ENCODE results near the gene VSTM2B. TPM values are rescaled to one million over a fixed set of nuclear protein-coding genes. Genes with fewer than 3 reads are reported as not detected.

The VSTM2B gene
- total RNA-seq, 1 experiment from 2014 or later, result 0.31 TPM

DNA sequence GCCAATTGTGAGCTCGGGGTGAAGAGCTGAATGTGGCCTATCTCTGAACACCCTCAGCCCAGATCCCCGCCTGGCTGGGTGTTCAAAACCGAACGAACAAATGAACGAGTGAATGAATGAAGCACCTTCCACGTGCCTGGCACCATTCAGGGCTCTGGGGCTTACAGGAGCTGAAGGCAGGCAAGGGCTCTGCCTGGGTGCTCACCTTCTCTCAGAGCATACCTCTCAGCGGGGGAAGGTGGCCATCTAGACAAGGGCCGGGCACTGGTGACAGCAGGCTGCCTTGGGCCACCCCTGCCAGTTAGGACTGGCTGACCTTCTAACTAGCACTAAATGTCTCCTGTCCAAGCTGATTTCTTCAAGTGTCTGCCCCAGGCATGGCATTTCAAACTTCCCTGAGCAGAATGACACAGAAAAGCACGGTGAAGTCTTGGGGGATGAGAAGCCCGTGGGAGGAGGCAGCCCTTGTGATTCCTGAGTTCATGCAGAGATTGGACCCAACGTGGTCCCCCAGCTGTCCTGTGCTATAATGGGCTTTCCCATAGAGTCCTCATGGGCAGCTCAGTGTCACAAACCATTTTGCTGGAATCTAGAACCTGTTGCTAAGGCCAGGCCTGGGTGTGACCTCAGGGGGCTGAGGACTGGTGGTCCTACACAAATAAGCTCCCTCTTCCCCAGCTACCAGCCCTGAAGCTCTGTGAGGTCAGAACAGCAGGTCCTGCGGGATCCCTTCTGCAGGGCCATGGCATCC is 27.9 kb upstream of the VSTM2B start:
- Histone ChIP-seq H3K4ac (ENCODE audit: low read depth, low read length) (no peak overlapping the region), H3K79me2 (ENCODE audit: insufficient read depth, low read length) (no peaks in the 10 kb centered on the region), H2BK5ac (ENCODE audit: insufficient read length, low read length) (no peak overlapping the region), H3K23me2 (ENCODE audit: insufficient read length, low read depth, low read length, poor library complexity, severe bottlenecking) (no peaks in the 10 kb centered on the region), H2BK120ac (ENCODE audit: low read depth, low read length, poor library complexity, severe bottlenecking) (no peak overlapping the region), H2AK5ac (ENCODE audit: insufficient read length, low read length) (no peak overlapping the region), H3K79me1 (ENCODE audit: insufficient read depth, low read depth, low read length, poor library complexity, severe bottlenecking) (no peaks in the 10 kb centered on the region), H2AFZ (ENCODE audit: low read length) (no peak overlapping the region), H2BK12ac (ENCODE audit: insufficient read length, low read depth, low read length) (no peak overlapping the region), H2BK15ac (ENCODE audit: low read depth, low read length) (no peak overlapping the region), H3K4me2 (ENCODE audit: insufficient read depth, insufficient read length, low read length) (no peak overlapping the region), H4K20me1 (ENCODE audit: control insufficient read depth, insufficient read depth, insufficient read length) (no peaks in the 10 kb centered on the region), H3K23ac (ENCODE audit: insufficient read length, low read depth, low read length) (no peak overlapping the region), H3K9me3 (ENCODE audit: control insufficient read depth, low read depth, low read length) (no peaks in the 10 kb centered on the region), H4K91ac (ENCODE audit: insufficient read length, low read depth, low read length) (no peak overlapping the region), H4K8ac (replicated peaks; ENCODE audit: insufficient read length, low read depth, low read length) (no peak overlapping the region), H3K27me3 (ENCODE audit: insufficient read depth, low read length) (no peaks in the 10 kb centered on the region), H3K27ac (ENCODE audit: insufficient read length, low read depth, low read length) (no peak overlapping the region), H3T11ph (ENCODE audit: low read length) (no peak overlapping the region), H3K4me1 (ENCODE audit: insufficient read depth, low read length) (peaks cover 5% of the 10 kb centered on the region; the same call in 1 of the 2 replicates), H3K14ac (ENCODE audit: insufficient read depth, low read length) (no peak overlapping the region; the same call in 1 of the 2 replicates), H3K56ac (ENCODE audit: insufficient read length, low read depth, low read length) (no peak overlapping the region), H4K5ac (ENCODE audit: insufficient read length, low read depth, low read length) (no peak overlapping the region), H3K9ac (ENCODE audit: extremely low read depth, insufficient read length, low read length) (no peak overlapping the region), H3K18ac (ENCODE audit: insufficient read length, low read depth, low read length) (no peak overlapping the region), H2BK20ac (ENCODE audit: low read depth, low read length, poor library complexity, severe bottlenecking) (no peak overlapping the region)
- no peak for DNase-seq
- TF ChIP-seq, protein P1, sequence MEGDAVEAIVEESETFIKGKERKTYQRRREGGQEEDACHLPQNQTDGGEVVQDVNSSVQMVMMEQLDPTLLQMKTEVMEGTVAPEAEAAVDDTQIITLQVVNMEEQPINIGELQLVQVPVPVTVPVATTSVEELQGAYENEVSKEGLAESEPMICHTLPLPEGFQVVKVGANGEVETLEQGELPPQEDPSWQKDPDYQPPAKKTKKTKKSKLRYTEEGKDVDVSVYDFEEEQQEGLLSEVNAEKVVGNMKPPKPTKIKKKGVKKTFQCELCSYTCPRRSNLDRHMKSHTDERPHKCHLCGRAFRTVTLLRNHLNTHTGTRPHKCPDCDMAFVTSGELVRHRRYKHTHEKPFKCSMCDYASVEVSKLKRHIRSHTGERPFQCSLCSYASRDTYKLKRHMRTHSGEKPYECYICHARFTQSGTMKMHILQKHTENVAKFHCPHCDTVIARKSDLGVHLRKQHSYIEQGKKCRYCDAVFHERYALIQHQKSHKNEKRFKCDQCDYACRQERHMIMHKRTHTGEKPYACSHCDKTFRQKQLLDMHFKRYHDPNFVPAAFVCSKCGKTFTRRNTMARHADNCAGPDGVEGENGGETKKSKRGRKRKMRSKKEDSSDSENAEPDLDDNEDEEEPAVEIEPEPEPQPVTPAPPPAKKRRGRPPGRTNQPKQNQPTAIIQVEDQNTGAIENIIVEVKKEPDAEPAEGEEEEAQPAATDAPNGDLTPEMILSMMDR (conservative IDR thresholded peaks at IDR 0.05), result no peak
- H3K27ac Mint-ChIP-seq, result no peak overlapping the region
- no peak overlapping the region for H3K4me3 Mint-ChIP-seq
- peaks cover 10% of the 10 kb centered on the region for H3K27me3 Mint-ChIP-seq (ENCODE audit: low read depth)
- H3K4me1 Mint-ChIP-seq, result peaks cover 13 to 17% of the 10 kb centered on the region in 2 experiments
- H3K36me3 Mint-ChIP-seq (ENCODE audit: insufficient read depth in 1 of 3, low read depth in 3 of 3), result no peaks in the 10 kb centered on the region; a peak in 1 of 7 replicates
- no peaks in the 10 kb centered on the region; a peak in 1 of 5 replicates for H3K9me3 Mint-ChIP-seq
- WGBS (ENCODE audit: extremely low coverage, insufficient read length, low lambda C conversion rate), result no CpG with 5 or more reads among the region's 12 CpGs
